ENCODE data around the gene PCDH12.

The PCDH12 gene

GRCh38 chr5:141966275-141966962 is 8.4 kb upstream of the PCDH12 start:
- no peak for FAIRE-seq

- FAIRE-seq = no peak
Observed at GRCh38 chr5:141965071-141965470, 7.1 kb upstream of the PCDH12 start.

GRCh38 chr5:141963701-141964100 is 5.7 kb upstream of the PCDH12 start:
- no peak for FAIRE-seq

- no peak for FAIRE-seq
Observed at GRCh38 chr5:141961466-141961865, 3.5 kb upstream of the PCDH12 start.

- FAIRE-seq = peak; percentile 82
Observed at GRCh38 chr5:141960449-141961323, 2.7 kb upstream of the PCDH12 start.

- FAIRE-seq = no peak
Observed at GRCh38 chr5:141960018-141960417, 2.0 kb upstream of the PCDH12 start.

GRCh38 chr5:141958546-141959172 is 657 bp upstream of the PCDH12 start:
- FAIRE-seq = no peak

GRCh38 chr5:141957367-141957996 is 520 bp downstream of the PCDH12 start:
- no peak for FAIRE-seq

- FAIRE-seq = no peak
Observed at GRCh38 chr5:141954194-141954593, 3.8 kb downstream of the PCDH12 start.

- no peak for FAIRE-seq
Observed at GRCh38 chr5:141952020-141952419, 6.0 kb downstream of the PCDH12 start.

GRCh38 chr5:141951332-141951781 is 6.6 kb downstream of the PCDH12 start:
- FAIRE-seq = peak; percentile 21

- FAIRE-seq = no peak
Observed at GRCh38 chr5:141950207-141951005, 7.6 kb downstream of the PCDH12 start.

GRCh38 chr5:141949511-141949910 is 8.5 kb downstream of the PCDH12 start:
- FAIRE-seq = no peak

- no peak for FAIRE-seq
Observed at GRCh38 chr5:141948812-141949211, 9.2 kb downstream of the PCDH12 start.

GRCh38 chr5:141947316-141947715 is 10.7 kb downstream of the PCDH12 start:
- no peak for FAIRE-seq

GRCh38 chr5:141945511-141946051 is 12.4 kb downstream of the PCDH12 start:
- FAIRE-seq = no peak

- no peak for FAIRE-seq
Observed at GRCh38 chr5:141944076-141944475, 13.9 kb downstream of the PCDH12 start.

GRCh38 chr5:141942185-141942857 is 15.7 kb downstream of the PCDH12 start:
- FAIRE-seq = no peak

- FAIRE-seq = no peak
Observed at GRCh38 chr5:141941779-141942178, 16.2 kb downstream of the PCDH12 start.

GRCh38 chr5:141941307-141941706 is 16.7 kb downstream of the PCDH12 start:
- no peak for FAIRE-seq

- no peak for FAIRE-seq
Observed at GRCh38 chr5:141940695-141941271, 17.2 kb downstream of the PCDH12 start.

Measured in islet of Langerhans (tissue), 1 donor.